ENCODE measurements around the gene CHCT1.
A peak's percentile ranks its signal among the peaks of the same experiment; 100 is the strongest.

The CHCT1 gene

DNA sequence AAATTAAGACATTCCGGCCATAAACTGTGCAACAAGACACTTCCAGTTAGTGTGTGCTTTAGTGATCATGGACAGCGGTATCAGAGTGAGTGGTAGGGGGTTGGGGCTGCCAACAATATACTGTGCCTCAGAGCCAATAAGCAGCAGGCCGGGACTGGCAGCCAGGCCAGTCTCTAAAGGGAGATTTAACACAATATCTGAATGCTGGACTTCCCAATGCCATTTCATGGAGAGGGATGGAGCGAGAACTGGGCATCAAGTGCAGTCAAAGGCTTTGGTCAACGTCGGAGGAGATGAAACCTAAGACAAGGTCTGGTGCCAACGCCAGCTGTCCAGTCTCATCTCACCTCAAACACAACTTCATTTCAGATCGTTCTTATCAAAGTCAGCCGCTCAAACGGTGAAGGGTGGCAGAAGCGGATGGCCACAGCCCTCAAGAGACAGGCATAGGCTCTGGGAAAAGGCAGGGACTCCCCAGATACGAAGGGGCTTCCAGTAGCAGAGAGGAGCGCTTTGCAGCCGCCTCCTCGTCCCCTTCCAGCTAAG is 31.3 kb upstream of the CHCT1 start:
- H3K9me3 ChIP-seq (ENCODE audit: control insufficient read depth, insufficient read depth, low read depth, low read length), result no peaks in the 10 kb centered on the region
- H3K36me3 ChIP-seq (ENCODE audit: control insufficient read depth in 2 of 2, insufficient read depth in 1 of 2, low read length in 2 of 2), result no peaks in the 10 kb centered on the region
- H3K4me1 ChIP-seq (ENCODE audit: control insufficient read depth, insufficient read depth, low read length), result peaks cover 12% of the 10 kb centered on the region
- H3K4me3 ChIP-seq (ENCODE audit: low read depth, low read length), result peak overlapping the region; percentile 88
- CTCF ChIA-PET, result interaction anchor here (1.3 kb wide), 1 partner anchor 34 kb away, joined by 3 read pairs; no protein-coding TSS in a partner anchor
- H3K27ac ChIP-seq (ENCODE audit: extremely low read depth, low read depth, low read length), result peak overlapping the region; percentile 91
- POLR2A ChIA-PET, result interaction anchor here (0.6 to 1.8 kb wide), 8 partner anchors 9 to 159 kb away, joined by 3 to 9 read pairs (median 4); partner anchors contain the start of gene APPBP2
- TF ChIP-seq SP3 (tag by site-specific recombination; IDR thresholded peaks at IDR 0.05) (no peak), ZNF433 (tag by site-specific recombination; IDR thresholded peaks at IDR 0.05; ENCODE audit: low read depth) (no peak), ZNF658 (tag by site-specific recombination; IDR thresholded peaks at IDR 0.05) (no peak), ZNF561 (tag by site-specific recombination; IDR thresholded peaks at IDR 0.05; ENCODE audit: borderline replicate concordance) (no peak), ZNF747 (tag by site-specific recombination; IDR thresholded peaks at IDR 0.05) (no peak), ZBTB17 (tag by site-specific recombination; IDR thresholded peaks at IDR 0.05) (peak; percentile 40; the same call in 1 of the 2 replicates), REPIN1 (tag by site-specific recombination; IDR thresholded peaks at IDR 0.05; ENCODE audit: low read depth) (no peak), SCRT1 (tag by site-specific recombination; IDR thresholded peaks at IDR 0.05; ENCODE audit: borderline replicate concordance) (no peak), ZFP37 (tag by site-specific recombination; IDR thresholded peaks at IDR 0.05) (no peak), ZNF501 (tag by site-specific recombination; IDR thresholded peaks at IDR 0.05) (0 out of 2 replicates have a peak, but pooled peaks have one; percentile 2), ZNF10 (tag by site-specific recombination; IDR thresholded peaks at IDR 0.05) (no peak), ZNF223 (tag by site-specific recombination; IDR thresholded peaks at IDR 0.05) (no peak), ZNF133 (tag by site-specific recombination; IDR thresholded peaks at IDR 0.05) (no peak), ZNF571 (tag by site-specific recombination; IDR thresholded peaks at IDR 0.05) (no peak), KLF9 (tag by site-specific recombination; IDR thresholded peaks at IDR 0.05; ENCODE audit: low read depth) (no peak), ZNF596 (tag by site-specific recombination; IDR thresholded peaks at IDR 0.05) (no peak)
- TF ChIP-seq, protein P1, sequence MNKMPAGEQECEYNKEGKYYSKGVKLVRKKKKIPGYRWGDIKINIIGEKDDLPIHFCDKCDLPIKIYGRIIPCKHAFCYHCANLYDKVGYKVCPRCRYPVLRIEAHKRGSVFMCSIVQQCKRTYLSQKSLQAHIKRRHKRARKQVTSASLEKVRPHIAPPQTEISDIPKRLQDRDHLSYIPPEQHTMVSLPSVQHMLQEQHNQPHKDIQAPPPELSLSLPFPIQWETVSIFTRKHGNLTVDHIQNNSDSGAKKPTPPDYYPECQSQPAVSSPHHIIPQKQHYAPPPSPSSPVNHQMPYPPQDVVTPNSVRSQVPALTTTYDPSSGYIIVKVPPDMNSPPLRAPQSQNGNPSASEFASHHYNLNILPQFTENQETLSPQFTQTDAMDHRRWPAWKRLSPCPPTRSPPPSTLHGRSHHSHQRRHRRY (tag by site-specific recombination; IDR thresholded peaks at IDR 0.05), result no peak
- TF ChIP-seq, protein P2, sequence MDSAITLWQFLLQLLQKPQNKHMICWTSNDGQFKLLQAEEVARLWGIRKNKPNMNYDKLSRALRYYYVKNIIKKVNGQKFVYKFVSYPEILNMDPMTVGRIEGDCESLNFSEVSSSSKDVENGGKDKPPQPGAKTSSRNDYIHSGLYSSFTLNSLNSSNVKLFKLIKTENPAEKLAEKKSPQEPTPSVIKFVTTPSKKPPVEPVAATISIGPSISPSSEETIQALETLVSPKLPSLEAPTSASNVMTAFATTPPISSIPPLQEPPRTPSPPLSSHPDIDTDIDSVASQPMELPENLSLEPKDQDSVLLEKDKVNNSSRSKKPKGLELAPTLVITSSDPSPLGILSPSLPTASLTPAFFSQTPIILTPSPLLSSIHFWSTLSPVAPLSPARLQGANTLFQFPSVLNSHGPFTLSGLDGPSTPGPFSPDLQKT (IDR thresholded peaks at IDR 0.05; ENCODE audit: borderline replicate concordance, low read depth, low read length), result no peak
- TF ChIP-seq, protein P3, sequence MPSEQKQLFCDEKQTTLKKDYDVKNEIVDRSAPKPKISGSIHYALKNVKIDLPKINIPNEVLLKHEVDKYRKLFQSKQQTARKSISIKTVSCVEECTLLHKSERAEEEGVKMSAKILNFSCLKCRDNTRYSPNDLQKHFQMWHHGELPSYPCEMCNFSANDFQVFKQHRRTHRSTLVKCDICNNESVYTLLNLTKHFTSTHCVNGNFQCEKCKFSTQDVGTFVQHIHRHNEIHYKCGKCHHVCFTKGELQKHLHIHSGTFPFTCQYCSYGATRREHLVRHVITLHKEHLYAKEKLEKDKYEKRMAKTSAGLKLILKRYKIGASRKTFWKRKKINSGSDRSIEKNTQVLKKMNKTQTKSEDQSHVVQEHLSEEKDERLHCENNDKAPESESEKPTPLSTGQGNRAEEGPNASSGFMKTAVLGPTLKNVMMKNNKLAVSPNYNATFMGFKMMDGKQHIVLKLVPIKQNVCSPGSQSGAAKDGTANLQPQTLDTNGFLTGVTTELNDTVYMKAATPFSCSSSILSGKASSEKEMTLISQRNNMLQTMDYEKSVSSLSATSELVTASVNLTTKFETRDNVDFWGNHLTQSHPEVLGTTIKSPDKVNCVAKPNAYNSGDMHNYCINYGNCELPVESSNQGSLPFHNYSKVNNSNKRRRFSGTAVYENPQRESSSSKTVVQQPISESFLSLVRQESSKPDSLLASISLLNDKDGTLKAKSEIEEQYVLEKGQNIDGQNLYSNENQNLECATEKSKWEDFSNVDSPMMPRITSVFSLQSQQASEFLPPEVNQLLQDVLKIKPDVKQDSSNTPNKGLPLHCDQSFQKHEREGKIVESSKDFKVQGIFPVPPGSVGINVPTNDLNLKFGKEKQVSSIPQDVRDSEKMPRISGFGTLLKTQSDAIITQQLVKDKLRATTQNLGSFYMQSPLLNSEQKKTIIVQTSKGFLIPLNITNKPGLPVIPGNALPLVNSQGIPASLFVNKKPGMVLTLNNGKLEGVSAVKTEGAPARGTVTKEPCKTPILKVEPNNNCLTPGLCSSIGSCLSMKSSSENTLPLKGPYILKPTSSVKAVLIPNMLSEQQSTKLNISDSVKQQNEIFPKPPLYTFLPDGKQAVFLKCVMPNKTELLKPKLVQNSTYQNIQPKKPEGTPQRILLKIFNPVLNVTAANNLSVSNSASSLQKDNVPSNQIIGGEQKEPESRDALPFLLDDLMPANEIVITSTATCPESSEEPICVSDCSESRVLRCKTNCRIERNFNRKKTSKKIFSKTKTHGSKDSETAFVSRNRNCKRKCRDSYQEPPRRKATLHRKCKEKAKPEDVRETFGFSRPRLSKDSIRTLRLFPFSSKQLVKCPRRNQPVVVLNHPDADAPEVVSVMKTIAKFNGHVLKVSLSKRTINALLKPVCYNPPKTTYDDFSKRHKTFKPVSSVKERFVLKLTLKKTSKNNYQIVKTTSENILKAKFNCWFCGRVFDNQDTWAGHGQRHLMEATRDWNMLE (tag by site-specific recombination; conservative IDR thresholded peaks at IDR 0.05; ENCODE audit: low read depth), result no peak
- TF ChIP-seq, protein P4, sequence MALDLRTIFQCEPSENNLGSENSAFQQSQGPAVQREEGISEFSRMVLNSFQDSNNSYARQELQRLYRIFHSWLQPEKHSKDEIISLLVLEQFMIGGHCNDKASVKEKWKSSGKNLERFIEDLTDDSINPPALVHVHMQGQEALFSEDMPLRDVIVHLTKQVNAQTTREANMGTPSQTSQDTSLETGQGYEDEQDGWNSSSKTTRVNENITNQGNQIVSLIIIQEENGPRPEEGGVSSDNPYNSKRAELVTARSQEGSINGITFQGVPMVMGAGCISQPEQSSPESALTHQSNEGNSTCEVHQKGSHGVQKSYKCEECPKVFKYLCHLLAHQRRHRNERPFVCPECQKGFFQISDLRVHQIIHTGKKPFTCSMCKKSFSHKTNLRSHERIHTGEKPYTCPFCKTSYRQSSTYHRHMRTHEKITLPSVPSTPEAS (tag by site-specific recombination; IDR thresholded peaks at IDR 0.05), result peak; percentile 48
- TF ChIP-seq, protein P5, sequence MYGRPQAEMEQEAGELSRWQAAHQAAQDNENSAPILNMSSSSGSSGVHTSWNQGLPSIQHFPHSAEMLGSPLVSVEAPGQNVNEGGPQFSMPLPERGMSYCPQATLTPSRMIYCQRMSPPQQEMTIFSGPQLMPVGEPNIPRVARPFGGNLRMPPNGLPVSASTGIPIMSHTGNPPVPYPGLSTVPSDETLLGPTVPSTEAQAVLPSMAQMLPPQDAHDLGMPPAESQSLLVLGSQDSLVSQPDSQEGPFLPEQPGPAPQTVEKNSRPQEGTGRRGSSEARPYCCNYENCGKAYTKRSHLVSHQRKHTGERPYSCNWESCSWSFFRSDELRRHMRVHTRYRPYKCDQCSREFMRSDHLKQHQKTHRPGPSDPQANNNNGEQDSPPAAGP (tag by site-specific recombination; IDR thresholded peaks at IDR 0.05), result no peak
- TF ChIP-seq, protein P6, sequence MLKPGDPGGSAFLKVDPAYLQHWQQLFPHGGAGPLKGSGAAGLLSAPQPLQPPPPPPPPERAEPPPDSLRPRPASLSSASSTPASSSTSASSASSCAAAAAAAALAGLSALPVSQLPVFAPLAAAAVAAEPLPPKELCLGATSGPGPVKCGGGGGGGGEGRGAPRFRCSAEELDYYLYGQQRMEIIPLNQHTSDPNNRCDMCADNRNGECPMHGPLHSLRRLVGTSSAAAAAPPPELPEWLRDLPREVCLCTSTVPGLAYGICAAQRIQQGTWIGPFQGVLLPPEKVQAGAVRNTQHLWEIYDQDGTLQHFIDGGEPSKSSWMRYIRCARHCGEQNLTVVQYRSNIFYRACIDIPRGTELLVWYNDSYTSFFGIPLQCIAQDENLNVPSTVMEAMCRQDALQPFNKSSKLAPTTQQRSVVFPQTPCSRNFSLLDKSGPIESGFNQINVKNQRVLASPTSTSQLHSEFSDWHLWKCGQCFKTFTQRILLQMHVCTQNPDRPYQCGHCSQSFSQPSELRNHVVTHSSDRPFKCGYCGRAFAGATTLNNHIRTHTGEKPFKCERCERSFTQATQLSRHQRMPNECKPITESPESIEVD (tag by site-specific recombination; IDR thresholded peaks at IDR 0.05), result no peak
- TF ChIP-seq, protein P7, sequence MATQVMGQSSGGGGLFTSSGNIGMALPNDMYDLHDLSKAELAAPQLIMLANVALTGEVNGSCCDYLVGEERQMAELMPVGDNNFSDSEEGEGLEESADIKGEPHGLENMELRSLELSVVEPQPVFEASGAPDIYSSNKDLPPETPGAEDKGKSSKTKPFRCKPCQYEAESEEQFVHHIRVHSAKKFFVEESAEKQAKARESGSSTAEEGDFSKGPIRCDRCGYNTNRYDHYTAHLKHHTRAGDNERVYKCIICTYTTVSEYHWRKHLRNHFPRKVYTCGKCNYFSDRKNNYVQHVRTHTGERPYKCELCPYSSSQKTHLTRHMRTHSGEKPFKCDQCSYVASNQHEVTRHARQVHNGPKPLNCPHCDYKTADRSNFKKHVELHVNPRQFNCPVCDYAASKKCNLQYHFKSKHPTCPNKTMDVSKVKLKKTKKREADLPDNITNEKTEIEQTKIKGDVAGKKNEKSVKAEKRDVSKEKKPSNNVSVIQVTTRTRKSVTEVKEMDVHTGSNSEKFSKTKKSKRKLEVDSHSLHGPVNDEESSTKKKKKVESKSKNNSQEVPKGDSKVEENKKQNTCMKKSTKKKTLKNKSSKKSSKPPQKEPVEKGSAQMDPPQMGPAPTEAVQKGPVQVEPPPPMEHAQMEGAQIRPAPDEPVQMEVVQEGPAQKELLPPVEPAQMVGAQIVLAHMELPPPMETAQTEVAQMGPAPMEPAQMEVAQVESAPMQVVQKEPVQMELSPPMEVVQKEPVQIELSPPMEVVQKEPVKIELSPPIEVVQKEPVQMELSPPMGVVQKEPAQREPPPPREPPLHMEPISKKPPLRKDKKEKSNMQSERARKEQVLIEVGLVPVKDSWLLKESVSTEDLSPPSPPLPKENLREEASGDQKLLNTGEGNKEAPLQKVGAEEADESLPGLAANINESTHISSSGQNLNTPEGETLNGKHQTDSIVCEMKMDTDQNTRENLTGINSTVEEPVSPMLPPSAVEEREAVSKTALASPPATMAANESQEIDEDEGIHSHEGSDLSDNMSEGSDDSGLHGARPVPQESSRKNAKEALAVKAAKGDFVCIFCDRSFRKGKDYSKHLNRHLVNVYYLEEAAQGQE (tag by site-specific recombination; IDR thresholded peaks at IDR 0.05), result peak; percentile 81
